Activated T-cell treated with anti-CD3 and anti-CD28 coated beads, Interleukin-2, amount 50 U/mL, for 4 hours (primary cell): ENCODE data around the gene P2RX6. TPM values are rescaled to one million over a fixed set of nuclear protein-coding genes. Genes with fewer than 3 reads are reported as not detected.
A peak's percentile ranks its signal among the peaks of the same experiment; 100 is the strongest.
"Not testable (repeated sequence)": the region's sequence is repeated elsewhere in the genome, so short reads cannot be mapped to it uniquely, and the experiment has no call there.

Source experiments
- ATAC-seq, 2 donors: fragments of 200-7000 bp; cut with Tn5 transposase; one replicate each; pipeline ENCODE4 v1.10.0; 2021
- DNase-seq: peaks from one replicate; pipeline ENCODE4 v3.0.0-alpha.2; 2020
- H3K27me3 Mint-ChIP-seq: one replicate; pipeline ENCODE4 v1.8.0; 2021; ENCODE audit warnings: low read depth, mixed read lengths
- H3K36me3 Mint-ChIP-seq: one replicate; pipeline ENCODE4 v1.8.0; 2022; ENCODE audit warnings: mixed read lengths; ENCODE audit not compliant: insufficient read depth
- H3K4me1 Mint-ChIP-seq: one replicate; pipeline ENCODE4 v1.8.0; 2021; ENCODE audit warnings: low read depth, mixed read lengths
- H3K4me3 Mint-ChIP-seq: one replicate; pipeline ENCODE4 v1.8.0; 2021; ENCODE audit warnings: mild to moderate bottlenecking, moderate library complexity, mixed read lengths
- H3K9me3 Mint-ChIP-seq: one replicate; pipeline ENCODE4 v1.8.0; 2021; ENCODE audit warnings: mixed read lengths
- total RNA-seq, 3 donors: library from RNA; stranded (reverse); gene quantifications; one replicate each; pipeline ENCODE4 v1.2.1, GENCODE V29; 2021

The P2RX6 gene
- total RNA-seq, 3 donors from 2014 or later, result 0.13 TPM; not detected in 2

GRCh38 chr22:21026783-21027692 lies 12.1 kb downstream of the P2RX6 start:
- Mint-ChIP-seq H3K4me3 (no peak overlapping the region), H3K36me3 (no peaks in the 10 kb centered on the region), H3K27me3 (peaks cover 25% of the 10 kb centered on the region), H3K9me3 (no peaks in the 10 kb centered on the region), H3K4me1 (peaks cover 10% of the 10 kb centered on the region)
- no peak for DNase-seq
- ATAC-seq, result no peak

- Mint-ChIP-seq H3K36me3 (no peaks in the 10 kb centered on the region), H3K27me3 (peaks cover 31% of the 10 kb centered on the region), H3K4me1 (peaks cover 10% of the 10 kb centered on the region), H3K9me3 (no peaks in the 10 kb centered on the region), H3K4me3 (no peak overlapping the region)
- ATAC-seq (no peak), DNase-seq (no peak)
Observed at GRCh38 chr22:21028277-21029251, 13.6 kb downstream of the P2RX6 start.

GRCh38 chr22:21029486-21030025 lies 14.6 kb downstream of the P2RX6 start:
- ATAC-seq (no peak), DNase-seq (no peak)
- H3K36me3 Mint-ChIP-seq, result no peaks in the 10 kb centered on the region
- H3K27me3 Mint-ChIP-seq, result peaks cover 33% of the 10 kb centered on the region
- no peaks in the 10 kb centered on the region for H3K9me3 Mint-ChIP-seq
- no peak overlapping the region for H3K4me3 Mint-ChIP-seq
- H3K4me1 Mint-ChIP-seq, result peaks cover 10% of the 10 kb centered on the region

- no peaks in the 10 kb centered on the region for H3K9me3 Mint-ChIP-seq
- H3K36me3 Mint-ChIP-seq, result no peaks in the 10 kb centered on the region
- peaks cover 35% of the 10 kb centered on the region for H3K27me3 Mint-ChIP-seq
- peaks cover 8% of the 10 kb centered on the region for H3K4me1 Mint-ChIP-seq
- ATAC-seq, result no peak
- DNase-seq, result no peak
- no peak overlapping the region for H3K4me3 Mint-ChIP-seq
Observed at GRCh38 chr22:21030032-21030431, 15.1 kb downstream of the P2RX6 start.

- Mint-ChIP-seq H3K27me3 (peaks cover 35% of the 10 kb centered on the region), H3K9me3 (no peaks in the 10 kb centered on the region), H3K36me3 (no peaks in the 10 kb centered on the region), H3K4me1 (no peaks in the 10 kb centered on the region), H3K4me3 (no peak overlapping the region)
- DNase-seq, result no peak
- no peak for ATAC-seq
Observed at GRCh38 chr22:21030621-21031544, 15.9 kb downstream of the P2RX6 start.

- H3K27me3 Mint-ChIP-seq, result peaks cover 35% of the 10 kb centered on the region
- H3K4me3 Mint-ChIP-seq, result no peak overlapping the region
- no peak for ATAC-seq
- no peaks in the 10 kb centered on the region for H3K36me3 Mint-ChIP-seq
- H3K4me1 Mint-ChIP-seq, result no peaks in the 10 kb centered on the region
- no peak for DNase-seq
- H3K9me3 Mint-ChIP-seq, result no peaks in the 10 kb centered on the region
Observed at GRCh38 chr22:21031545-21032036, 16.6 kb downstream of the P2RX6 start.

GRCh38 chr22:21032037-21032867 lies 17.3 kb downstream of the P2RX6 start, which contains the start of gene SLC7A4:
TSS of gene SLC7A4 (minus strand) at chr22:21032561. CDS start at chr22:21031812, 749 bp downstream.
- Mint-ChIP-seq H3K4me3 (no peak within 1 kb of the TSS), H3K27me3 (peaks cover 35% of the 10 kb centered on the region), H3K4me1 (no peaks in the 10 kb centered on the region), H3K9me3 (no peaks in the 10 kb centered on the region), H3K36me3 (no peaks in the 10 kb centered on the region)
- ATAC-seq (peak; percentile 69 to 71), DNase-seq (no peak)

GRCh38 chr22:21032868-21033688 lies 18.1 kb downstream of the P2RX6 start:
- H3K9me3 Mint-ChIP-seq, result no peaks in the 10 kb centered on the region
- H3K36me3 Mint-ChIP-seq, result no peaks in the 10 kb centered on the region
- DNase-seq (no peak), ATAC-seq (no peak)
- no peak overlapping the region for H3K4me3 Mint-ChIP-seq
- no peaks in the 10 kb centered on the region for H3K4me1 Mint-ChIP-seq
- peaks cover 35% of the 10 kb centered on the region for H3K27me3 Mint-ChIP-seq

- peaks cover 35% of the 10 kb centered on the region for H3K27me3 Mint-ChIP-seq
- no peak overlapping the region for H3K4me3 Mint-ChIP-seq
- H3K4me1 Mint-ChIP-seq, result no peaks in the 10 kb centered on the region
- no peak for DNase-seq
- ATAC-seq, result peak in 1 of 2 donors; percentile 23
- no peaks in the 10 kb centered on the region for H3K36me3 Mint-ChIP-seq
- H3K9me3 Mint-ChIP-seq, result no peaks in the 10 kb centered on the region
Observed at GRCh38 chr22:21033895-21034294, 18.9 kb downstream of the P2RX6 start.

- H3K27me3 Mint-ChIP-seq, result peaks cover 28% of the 10 kb centered on the region
- no peaks in the 10 kb centered on the region for H3K9me3 Mint-ChIP-seq
- DNase-seq (no peak), ATAC-seq (no peak)
- no peak overlapping the region for H3K4me3 Mint-ChIP-seq
- H3K36me3 Mint-ChIP-seq, result no peaks in the 10 kb centered on the region
- no peaks in the 10 kb centered on the region for H3K4me1 Mint-ChIP-seq
Observed at GRCh38 chr22:21034989-21035388, 20.0 kb downstream of the P2RX6 start.

GRCh38 chr22:21038405-21038804 lies 23.4 kb downstream of the P2RX6 start:
- no peak for ATAC-seq

GRCh38 chr22:21039158-21039557 lies 24.2 kb downstream of the P2RX6 start:
- not testable (repeated sequence) for H3K4me1 Mint-ChIP-seq, H3K36me3 Mint-ChIP-seq, ATAC-seq, H3K4me3 Mint-ChIP-seq, H3K9me3 Mint-ChIP-seq, DNase-seq
- peaks cover 20% of the 10 kb centered on the region for H3K27me3 Mint-ChIP-seq

More at GRCh38 chr22:21038405-21038804, 23.4 kb downstream of the P2RX6 start:
- Mint-ChIP-seq H3K27me3 (peaks cover 16% of the 10 kb centered on the region), H3K36me3 (no peaks in the 10 kb centered on the region), H3K9me3 (no peaks in the 10 kb centered on the region), H3K4me1 (peaks cover 4% of the 10 kb centered on the region), H3K4me3 (no peak overlapping the region)
- DNase-seq, result no peak
